Mammary epithelial cell (primary cell): ENCODE data around the gene HEATR5A.

Source experiments
- EZH2 ChIP-seq: IDR thresholded peaks from 2 replicates; pipeline ENCODE4 v1.6.1; 2012; ENCODE audit warnings: low read length, inconsistent platforms, borderline replicate concordance
- TF ChIP-seq, protein P1 (sequence below), 2 donors: IDR thresholded peaks in 1 of 2; conservative IDR thresholded peaks in 1 of 2; 2 replicates each; pipeline ENCODE4 v1.5.1; 2011 to 2012; ENCODE audit warnings: inconsistent platforms in 2 of 2, low read length in 2 of 2, mild to moderate bottlenecking in 2 of 2, control low read depth in 1 of 2, low read depth in 1 of 2; ENCODE audit not compliant: insufficient read depth in 1 of 2; ENCODE audit errors: extremely low read depth in 1 of 2

DNA sequence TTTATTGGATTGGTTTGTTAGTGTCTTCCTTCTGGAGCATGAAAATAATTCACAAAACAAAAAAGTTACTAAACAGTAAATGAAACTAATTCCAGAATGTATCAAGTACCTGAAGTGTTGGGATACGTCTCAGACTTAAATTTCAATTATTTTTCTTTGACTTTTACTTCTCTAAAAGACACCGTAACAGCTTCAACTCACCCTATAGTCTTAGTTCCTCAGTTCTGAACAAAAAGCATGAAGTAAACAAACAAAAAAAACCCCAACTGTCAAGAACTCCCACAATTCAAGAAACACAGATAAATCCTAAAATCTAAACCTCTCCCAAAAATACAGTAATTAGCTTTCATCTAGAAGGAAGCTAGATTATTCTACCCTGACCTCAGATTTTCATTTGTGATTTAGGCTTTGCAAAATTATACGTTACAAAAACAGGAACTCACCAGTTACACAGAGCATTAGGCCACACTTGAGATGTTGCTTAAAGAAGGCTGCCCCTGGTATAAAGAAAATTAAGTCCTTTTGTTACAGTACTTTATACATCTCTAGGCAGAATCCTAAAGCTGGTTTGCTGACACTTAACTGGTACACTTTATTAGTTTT is 10.2 kb downstream of the HEATR5A start:
- TF ChIP-seq, protein P1, sequence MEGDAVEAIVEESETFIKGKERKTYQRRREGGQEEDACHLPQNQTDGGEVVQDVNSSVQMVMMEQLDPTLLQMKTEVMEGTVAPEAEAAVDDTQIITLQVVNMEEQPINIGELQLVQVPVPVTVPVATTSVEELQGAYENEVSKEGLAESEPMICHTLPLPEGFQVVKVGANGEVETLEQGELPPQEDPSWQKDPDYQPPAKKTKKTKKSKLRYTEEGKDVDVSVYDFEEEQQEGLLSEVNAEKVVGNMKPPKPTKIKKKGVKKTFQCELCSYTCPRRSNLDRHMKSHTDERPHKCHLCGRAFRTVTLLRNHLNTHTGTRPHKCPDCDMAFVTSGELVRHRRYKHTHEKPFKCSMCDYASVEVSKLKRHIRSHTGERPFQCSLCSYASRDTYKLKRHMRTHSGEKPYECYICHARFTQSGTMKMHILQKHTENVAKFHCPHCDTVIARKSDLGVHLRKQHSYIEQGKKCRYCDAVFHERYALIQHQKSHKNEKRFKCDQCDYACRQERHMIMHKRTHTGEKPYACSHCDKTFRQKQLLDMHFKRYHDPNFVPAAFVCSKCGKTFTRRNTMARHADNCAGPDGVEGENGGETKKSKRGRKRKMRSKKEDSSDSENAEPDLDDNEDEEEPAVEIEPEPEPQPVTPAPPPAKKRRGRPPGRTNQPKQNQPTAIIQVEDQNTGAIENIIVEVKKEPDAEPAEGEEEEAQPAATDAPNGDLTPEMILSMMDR (conservative IDR thresholded peaks at IDR 0.05 in 1 of 2, IDR thresholded peaks at IDR 0.05 in 1 of 2; ENCODE audit: extremely low read depth in 1 of 2, insufficient read depth in 1 of 2, low read depth in 1 of 2, low read length in 2 of 2): no peak
- no peak for TF ChIP-seq EZH2
